NK-92 treated with Interleukin-12 subunit alpha and Interleukin-12 subunit beta, amount 100 ng/mL, for 24 hours (cell line): ENCODE results near the gene DAZ3.
"Not testable (repeated sequence)": the region's sequence is repeated elsewhere in the genome, so short reads cannot be mapped to it uniquely, and the experiment has no call there.

Source experiments
- DNase-seq: peaks from one replicate; lab custom pipeline; 2025; lab: John Stamatoyannopoulos, UW

The DAZ3 gene, protein sequence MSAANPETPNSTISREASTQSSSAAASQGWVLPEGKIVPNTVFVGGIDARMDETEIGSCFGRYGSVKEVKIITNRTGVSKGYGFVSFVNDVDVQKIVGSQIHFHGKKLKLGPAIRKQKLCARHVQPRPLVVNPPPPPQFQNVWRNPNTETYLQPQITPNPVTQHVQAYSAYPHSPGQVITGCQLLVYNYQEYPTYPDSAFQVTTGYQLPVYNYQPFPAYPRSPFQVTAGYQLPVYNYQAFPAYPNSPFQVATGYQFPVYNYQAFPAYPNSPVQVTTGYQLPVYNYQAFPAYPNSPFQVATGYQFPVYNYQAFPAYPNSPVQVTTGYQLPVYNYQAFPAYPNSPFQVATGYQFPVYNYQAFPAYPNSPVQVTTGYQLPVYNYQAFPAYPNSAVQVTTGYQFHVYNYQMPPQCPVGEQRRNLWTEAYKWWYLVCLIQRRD

DNA sequence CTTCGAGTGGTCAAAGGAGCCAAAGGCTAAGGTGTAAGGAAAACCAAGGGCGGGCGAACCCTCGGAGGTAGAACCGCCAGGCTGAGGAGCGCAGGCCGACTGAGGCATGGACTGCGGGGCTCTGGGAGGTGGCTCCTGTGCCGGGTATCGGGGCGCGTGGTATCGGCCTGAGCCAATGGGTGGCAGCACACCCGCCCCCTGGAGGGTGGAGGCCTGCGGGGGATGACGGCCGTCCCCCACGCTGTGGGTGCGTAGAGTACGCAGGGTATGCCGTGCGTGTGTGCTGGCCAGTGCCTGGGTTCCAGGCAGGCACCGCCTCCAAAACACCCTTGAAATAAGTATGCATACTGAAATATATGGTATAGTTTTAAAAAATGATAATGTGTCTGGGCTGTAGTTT lies at the start of gene DAZ3:
Gene DAZ3, minus strand, starts transcription at position 101 of the 400 bp plus-strand sequence. CDS start 208 bp downstream, outside the sequence.
- not testable (repeated sequence) for DNase-seq

- DNase-seq, result not testable (repeated sequence)
These were observed 20.4 kb upstream of the DAZ3 start, which contains the start of gene DAZ4 for GRCh38 chrY:24833619-24834018. DAZ4 (plus strand) TSS chrY:24833919; CDS start chrY:24834127, 208 bp downstream.

GRCh38 chrY:24825069-24825468 lies 11.9 kb upstream of the DAZ3 start:
- not testable (repeated sequence) for DNase-seq

DNA sequence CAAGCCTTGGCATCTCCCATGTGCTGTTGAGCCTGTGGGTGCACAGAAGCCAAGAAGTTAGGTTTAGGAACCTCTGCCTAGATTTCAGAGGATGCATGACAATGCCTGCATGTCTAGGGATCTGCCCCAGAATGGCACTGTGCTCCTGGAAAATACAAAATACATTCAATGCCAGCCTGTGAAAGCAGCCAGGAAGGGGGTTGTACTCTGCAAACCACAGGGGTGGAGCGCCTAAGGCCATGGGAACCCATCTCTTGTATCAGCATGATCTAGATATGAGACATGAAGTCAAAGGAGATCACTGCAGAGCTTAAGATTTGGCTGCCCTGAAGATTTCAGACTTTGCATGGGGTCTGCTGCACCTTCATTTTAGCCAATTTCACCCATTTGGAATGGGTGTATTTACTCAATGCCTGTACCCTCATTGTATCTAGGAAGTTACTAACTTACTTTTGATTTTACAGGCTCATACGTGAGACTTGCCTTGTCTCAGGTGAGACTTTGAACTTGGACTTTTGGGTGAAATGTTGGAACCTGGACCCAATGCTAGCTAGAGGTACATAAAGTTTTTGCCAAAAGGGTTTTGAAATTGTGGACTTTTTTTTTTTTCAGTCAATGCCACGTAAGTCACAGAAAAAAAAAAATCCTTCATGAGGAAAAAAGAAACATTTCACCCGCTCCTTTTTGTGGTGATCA lies 11.1 kb upstream of the DAZ3 start:
- DNase-seq, result not testable (repeated sequence)

DNA sequence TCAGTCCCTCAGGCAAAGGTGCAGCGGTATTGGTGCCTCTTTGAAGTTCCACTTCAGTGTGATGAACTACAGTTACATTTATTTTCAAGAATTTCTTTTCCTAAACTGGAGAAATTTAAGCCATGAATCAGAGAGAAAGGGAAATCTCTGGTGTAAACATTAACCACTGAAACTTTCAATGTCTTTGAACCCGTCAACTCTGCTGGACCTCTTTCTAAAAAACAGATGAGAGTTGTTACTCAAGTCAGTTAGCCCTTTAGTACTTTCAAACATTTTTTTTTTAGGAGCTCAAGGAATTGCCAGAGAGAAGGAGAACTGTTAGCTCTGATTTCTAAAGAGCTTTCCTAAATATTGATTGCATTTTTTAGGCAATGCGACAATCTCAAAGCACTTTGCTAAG lies 8.6 kb upstream of the DAZ3 start:
- DNase-seq, result not testable (repeated sequence)
